Type B pancreatic cell (in vitro differentiated cells): ENCODE data around the gene MAD1L1. TPM values are rescaled to one million over a fixed set of nuclear protein-coding genes. Genes with fewer than 3 reads are reported as not detected.
A peak's percentile ranks its signal among the peaks of the same experiment; 100 is the strongest.
"Not testable (repeated sequence)": the region's sequence is repeated elsewhere in the genome, so short reads cannot be mapped to it uniquely, and the experiment has no call there.

Experiments
- DNase-seq: peaks from one replicate; pipeline ENCODE4 v3.0.0; 2021; ENCODE audit warnings: mixed read lengths; ENCODE audit not compliant: unreplicated experiment; ENCODE audit errors: extremely low spot score
- H3K27ac Mint-ChIP-seq: 2 replicates; pipeline ENCODE4 v1.8.0; 2021; ENCODE audit warnings: mild to moderate bottlenecking, mixed read lengths
- H3K27me3 Mint-ChIP-seq: 2 replicates; pipeline ENCODE4 v1.8.0; 2021; ENCODE audit warnings: mixed read lengths
- H3K36me3 Mint-ChIP-seq: 2 replicates; pipeline ENCODE4 v1.8.0; 2021; ENCODE audit warnings: mixed read lengths
- H3K4me1 Mint-ChIP-seq: one replicate; pipeline ENCODE4 v1.8.0; 2021; ENCODE audit warnings: mixed read lengths; ENCODE audit not compliant: unreplicated experiment
- H3K4me3 Mint-ChIP-seq: 2 replicates; pipeline ENCODE4 v1.8.0; 2021; ENCODE audit warnings: mild to moderate bottlenecking, mixed read lengths
- H3K9me3 Mint-ChIP-seq: 2 replicates; pipeline ENCODE4 v1.8.0; 2021; ENCODE audit warnings: mixed read lengths
- total RNA-seq: library from RNA; stranded (reverse); gene quantifications from 2 replicates; pipeline ENCODE4 v1.2.1, GENCODE V29; 2021; ENCODE audit warnings: low replicate concordance
- TF ChIP-seq, protein P1 (sequence below): fragments of 200-600 bp; sonication (generic); conservative IDR thresholded peaks from 2 replicates; pipeline ENCODE4 v1.5.0; 2021; ENCODE audit warnings: antibody characterized with exemption, mild to moderate bottlenecking

MAD1L1 gene
- total RNA-seq, 1 donor from 2014 or later = 40.7 TPM

DNA sequence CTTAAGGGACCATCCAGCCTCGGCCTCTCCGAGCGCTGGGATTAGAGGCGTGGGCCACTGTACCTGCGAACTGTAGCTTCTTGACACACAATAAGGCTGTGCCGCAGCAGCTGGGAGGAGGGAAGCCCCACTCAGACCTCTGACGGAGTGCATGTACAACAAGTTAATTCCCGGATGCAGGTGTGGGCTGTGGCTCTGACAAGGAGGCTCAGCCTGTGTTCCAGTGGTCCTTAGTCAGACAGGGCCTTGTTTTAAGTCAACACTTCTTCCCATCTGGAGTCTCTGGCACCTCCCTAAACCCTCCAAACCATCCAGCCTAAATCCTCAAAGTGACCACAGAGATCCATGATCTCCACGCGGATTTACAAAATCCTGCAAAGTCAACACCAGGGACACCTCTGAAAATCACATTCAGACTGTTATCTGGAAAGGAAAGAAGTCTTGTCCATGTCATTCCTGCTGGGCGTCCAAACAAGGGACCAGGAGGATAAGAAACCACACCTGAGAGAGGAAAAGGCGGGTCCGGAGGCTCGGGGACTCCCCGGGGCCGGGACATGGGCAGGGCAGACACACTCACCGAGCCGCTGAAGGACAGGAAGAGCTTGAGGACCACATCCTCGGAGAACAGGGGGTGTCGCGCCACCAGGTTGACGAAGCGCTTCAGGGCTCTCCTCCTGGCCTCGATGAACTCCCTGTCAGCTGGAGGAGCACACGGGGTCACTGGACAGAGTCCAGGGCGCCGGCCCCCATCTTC is 38.7 kb upstream of the MAD1L1 start:
- no peak overlapping the region for H3K4me3 Mint-ChIP-seq
- no peak for DNase-seq

DNA sequence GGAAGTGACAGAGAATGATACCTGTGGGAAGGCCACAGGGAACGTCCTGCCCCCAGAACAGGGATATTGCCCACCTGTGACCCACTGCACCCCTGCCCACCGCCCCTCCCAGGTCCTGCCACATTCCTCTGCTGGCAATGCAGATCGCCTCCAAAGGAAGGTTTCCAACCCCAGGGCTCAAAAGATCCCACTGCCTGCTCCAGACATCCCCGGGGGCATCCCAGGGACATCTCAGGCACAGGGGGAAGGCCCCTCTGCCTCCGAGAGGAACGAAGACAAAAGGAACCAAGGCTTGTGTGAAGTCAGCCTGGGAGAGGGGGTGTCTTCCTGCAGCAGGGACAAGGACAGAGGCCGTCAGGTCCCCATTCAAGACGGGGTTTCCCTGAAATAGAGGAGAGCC is 37.8 kb upstream of the MAD1L1 start:
- no peak for DNase-seq
- Mint-ChIP-seq H3K36me3 (peaks cover 12% of the 10 kb centered on the region), H3K27ac (no peak overlapping the region), H3K4me1 (peaks cover 10% of the 10 kb centered on the region), H3K9me3 (no peaks in the 10 kb centered on the region), H3K4me3 (no peak overlapping the region), H3K27me3 (no peaks in the 10 kb centered on the region)
- TF ChIP-seq, protein P1, sequence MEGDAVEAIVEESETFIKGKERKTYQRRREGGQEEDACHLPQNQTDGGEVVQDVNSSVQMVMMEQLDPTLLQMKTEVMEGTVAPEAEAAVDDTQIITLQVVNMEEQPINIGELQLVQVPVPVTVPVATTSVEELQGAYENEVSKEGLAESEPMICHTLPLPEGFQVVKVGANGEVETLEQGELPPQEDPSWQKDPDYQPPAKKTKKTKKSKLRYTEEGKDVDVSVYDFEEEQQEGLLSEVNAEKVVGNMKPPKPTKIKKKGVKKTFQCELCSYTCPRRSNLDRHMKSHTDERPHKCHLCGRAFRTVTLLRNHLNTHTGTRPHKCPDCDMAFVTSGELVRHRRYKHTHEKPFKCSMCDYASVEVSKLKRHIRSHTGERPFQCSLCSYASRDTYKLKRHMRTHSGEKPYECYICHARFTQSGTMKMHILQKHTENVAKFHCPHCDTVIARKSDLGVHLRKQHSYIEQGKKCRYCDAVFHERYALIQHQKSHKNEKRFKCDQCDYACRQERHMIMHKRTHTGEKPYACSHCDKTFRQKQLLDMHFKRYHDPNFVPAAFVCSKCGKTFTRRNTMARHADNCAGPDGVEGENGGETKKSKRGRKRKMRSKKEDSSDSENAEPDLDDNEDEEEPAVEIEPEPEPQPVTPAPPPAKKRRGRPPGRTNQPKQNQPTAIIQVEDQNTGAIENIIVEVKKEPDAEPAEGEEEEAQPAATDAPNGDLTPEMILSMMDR = no peak

More for the DNA sequence above, 38.7 kb upstream of the MAD1L1 start:
- Mint-ChIP-seq H3K27me3 (no peaks in the 10 kb centered on the region), H3K4me1 (peaks cover 10% of the 10 kb centered on the region), H3K36me3 (peaks cover 12% of the 10 kb centered on the region), H3K9me3 (no peaks in the 10 kb centered on the region), H3K27ac (no peak overlapping the region)
- TF ChIP-seq, protein P1 = no peak

DNA sequence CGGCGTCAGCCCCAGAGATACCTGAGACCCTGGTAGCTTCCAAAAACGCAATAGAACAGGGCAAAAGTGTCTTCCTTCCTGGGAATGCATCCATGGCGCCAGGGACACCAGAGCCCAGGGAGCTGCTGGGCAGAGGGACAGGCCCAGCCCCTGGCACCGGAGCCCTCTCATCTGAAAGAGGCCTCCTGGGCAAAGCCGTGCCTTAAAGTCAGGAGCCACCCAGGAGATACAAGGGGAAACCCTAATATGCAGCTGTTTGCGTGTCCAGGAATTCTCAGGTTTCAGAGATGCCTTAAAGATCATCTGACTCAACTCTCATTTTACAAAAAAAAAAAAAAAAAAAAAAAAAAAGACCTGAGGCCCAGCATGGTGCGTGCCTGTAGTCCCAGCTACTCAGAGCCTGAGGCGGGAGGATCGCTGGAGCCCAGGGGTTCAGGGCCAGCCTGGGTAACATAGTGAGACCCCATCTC is 37.3 kb upstream of the MAD1L1 start:
- peaks cover 12% of the 10 kb centered on the region for H3K36me3 Mint-ChIP-seq
- no peaks in the 10 kb centered on the region for H3K27me3 Mint-ChIP-seq
- DNase-seq = no peak
- H3K4me3 Mint-ChIP-seq = no peak overlapping the region
- H3K4me1 Mint-ChIP-seq = peaks cover 10% of the 10 kb centered on the region
- TF ChIP-seq, protein P1 = no peak
- peak overlapping the region; percentile 22 for H3K27ac Mint-ChIP-seq
- no peaks in the 10 kb centered on the region for H3K9me3 Mint-ChIP-seq

DNA sequence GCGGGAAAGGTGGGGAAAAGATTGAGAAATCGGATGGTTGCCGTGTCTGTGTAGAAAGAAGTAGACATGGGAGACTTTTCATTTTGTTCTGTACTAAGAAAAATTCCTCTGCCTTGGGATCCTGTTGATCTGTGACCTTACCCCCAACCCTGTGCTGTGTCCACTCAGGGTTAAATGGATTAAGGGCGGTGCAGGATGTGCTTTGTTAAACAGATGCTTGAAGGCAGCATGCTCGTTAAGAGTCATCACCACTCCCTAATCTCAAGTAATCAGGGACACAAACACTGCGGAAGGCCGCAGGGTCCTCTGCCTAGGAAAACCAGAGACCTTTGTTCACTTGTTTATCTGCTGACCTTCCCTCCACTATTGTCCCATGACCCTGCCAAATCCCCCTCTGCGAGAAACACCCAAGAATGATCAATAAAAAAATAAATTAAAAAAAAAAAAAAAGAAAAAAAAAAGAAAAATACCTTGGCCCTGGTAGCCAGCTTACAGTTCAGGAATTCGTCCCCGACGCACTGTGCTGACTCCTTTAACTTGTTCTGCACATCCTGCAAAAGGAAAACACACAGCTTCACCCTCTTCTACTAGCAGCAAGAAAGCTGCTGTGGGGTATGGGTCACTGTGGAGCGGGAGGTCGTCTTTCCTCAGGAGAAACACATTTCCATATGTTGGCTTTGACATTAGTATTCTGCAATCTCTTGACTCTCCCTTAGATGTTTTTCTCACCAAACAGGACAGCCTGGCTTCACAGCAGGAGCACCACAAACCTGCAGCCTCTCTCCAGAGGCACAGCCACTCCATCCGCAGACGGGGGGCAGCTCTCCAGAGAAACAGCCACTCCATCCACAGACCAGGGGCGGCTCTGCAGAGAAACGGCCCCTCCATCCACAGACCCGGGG is 36.6 kb upstream of the MAD1L1 start:
- H3K4me1 Mint-ChIP-seq = peaks cover 10% of the 10 kb centered on the region
- H3K9me3 Mint-ChIP-seq, H3K27me3 Mint-ChIP-seq, DNase-seq: not testable (repeated sequence)
- peak overlapping the region; percentile 22 for H3K27ac Mint-ChIP-seq
- H3K36me3 Mint-ChIP-seq = peaks cover 13% of the 10 kb centered on the region
- H3K4me3 Mint-ChIP-seq = peak overlapping the region; percentile 75

DNA sequence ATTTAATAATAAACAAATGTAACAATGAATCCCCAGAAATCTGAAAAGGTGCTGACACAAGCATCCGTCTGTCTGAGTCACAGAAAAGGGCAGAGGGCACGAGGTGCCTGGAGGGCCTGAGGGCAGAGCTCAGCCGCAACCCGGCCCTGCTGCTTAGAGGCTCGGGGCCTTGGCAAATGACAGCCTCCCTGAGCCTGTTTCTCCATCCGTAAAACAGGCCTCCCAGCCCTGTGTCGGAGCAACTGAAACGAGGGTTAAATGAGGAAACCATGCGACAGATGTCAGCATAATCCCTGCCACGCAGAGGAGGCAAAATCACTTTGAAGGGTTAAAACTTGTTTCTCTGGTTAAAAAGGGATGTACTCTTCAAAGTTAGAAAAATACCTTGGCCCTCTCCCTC is 34.2 kb upstream of the MAD1L1 start:
- TF ChIP-seq, protein P1 = no peak
- Mint-ChIP-seq H3K27me3 (no peaks in the 10 kb centered on the region), H3K4me1 (peaks cover 10% of the 10 kb centered on the region), H3K9me3 (no peaks in the 10 kb centered on the region), H3K36me3 (peaks cover 10% of the 10 kb centered on the region), H3K4me3 (no peak overlapping the region), H3K27ac (peak overlapping the region; percentile 61)
- DNase-seq = no peak

DNA sequence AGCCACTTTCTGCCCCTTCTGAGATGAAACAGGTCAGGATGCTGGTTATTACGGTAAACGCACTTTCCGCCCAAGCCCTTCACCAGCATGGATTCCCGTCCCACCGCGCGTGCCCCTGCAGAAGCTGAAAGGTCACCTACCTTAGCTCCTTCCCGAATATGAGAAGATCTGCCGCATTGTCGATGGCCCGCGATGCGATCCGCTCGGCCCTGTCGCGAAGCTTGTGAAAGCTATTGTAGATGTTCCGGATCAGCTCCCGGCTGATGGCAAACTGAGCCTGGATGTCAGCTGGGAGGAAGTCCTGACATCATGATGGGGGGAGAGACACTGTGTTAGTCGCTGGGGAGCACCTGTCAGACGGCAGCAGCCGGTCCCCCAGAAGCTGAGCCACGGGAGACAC is 31.4 kb upstream of the MAD1L1 start:
- Mint-ChIP-seq H3K4me1 (peaks cover 2% of the 10 kb centered on the region), H3K36me3 (peaks cover 5% of the 10 kb centered on the region), H3K9me3 (no peaks in the 10 kb centered on the region), H3K27ac (no peak overlapping the region), H3K4me3 (no peak overlapping the region), H3K27me3 (no peaks in the 10 kb centered on the region)
- DNase-seq = no peak
- TF ChIP-seq, protein P1 = no peak
